Sigmoid colon (tissue), 4 donors: ENCODE results near the gene OPN3.

Experiments
- EP300 ChIP-seq, 4 donors: sonication (generic); formaldehyde crosslinking; IDR thresholded peaks; one replicate each; pipeline ENCODE4 v1.6.1; 2017; ENCODE audit warnings: antibody characterized with exemption in 4 of 4
- POLR2A ChIP-seq, 2 donors: fragments of 450-650 bp; IDR thresholded peaks; one replicate each; pipeline ENCODE4 v1.6.1; 2016; ENCODE audit warnings: antibody characterized with exemption in 2 of 2, mild to moderate bottlenecking in 2 of 2, moderate library complexity in 2 of 2
- POLR2AphosphoS5 ChIP-seq, 4 donors: sonication (generic); formaldehyde crosslinking; IDR thresholded peaks; one replicate each; pipeline ENCODE4 v1.6.1; 2017; ENCODE audit warnings: antibody characterized with exemption in 4 of 4
- TF ChIP-seq, protein P1 (sequence below), 4 experiments: fragments of 450-650 bp in 3 of 4; fragments of 200-600 bp in 1 of 4; IDR thresholded peaks; one replicate each; pipeline ENCODE4 v1.5.1; 2016 to 2019; ENCODE audit warnings: antibody characterized with exemption in 4 of 4, mild to moderate bottlenecking in 3 of 4, moderate library complexity in 2 of 4

DNA sequence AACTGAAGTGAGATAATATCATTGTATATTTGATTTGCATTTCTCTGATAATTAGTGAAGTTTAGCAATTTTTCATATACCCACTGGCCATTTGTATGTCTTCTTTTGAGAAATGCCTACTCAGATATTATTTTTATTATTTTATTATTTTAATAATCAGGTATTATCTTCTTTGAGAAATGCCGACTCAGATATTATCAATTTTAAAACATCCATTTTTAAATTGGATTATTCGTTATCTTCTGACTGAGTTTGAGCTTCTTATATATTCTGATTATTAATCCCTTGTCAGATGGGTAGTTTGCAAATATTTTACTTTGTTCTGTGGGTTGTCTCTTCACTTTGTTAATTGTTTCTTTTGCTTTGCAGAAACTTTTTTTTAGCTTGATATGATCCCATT lies 70.3 kb downstream of the OPN3 start:
- TF ChIP-seq, protein P1, sequence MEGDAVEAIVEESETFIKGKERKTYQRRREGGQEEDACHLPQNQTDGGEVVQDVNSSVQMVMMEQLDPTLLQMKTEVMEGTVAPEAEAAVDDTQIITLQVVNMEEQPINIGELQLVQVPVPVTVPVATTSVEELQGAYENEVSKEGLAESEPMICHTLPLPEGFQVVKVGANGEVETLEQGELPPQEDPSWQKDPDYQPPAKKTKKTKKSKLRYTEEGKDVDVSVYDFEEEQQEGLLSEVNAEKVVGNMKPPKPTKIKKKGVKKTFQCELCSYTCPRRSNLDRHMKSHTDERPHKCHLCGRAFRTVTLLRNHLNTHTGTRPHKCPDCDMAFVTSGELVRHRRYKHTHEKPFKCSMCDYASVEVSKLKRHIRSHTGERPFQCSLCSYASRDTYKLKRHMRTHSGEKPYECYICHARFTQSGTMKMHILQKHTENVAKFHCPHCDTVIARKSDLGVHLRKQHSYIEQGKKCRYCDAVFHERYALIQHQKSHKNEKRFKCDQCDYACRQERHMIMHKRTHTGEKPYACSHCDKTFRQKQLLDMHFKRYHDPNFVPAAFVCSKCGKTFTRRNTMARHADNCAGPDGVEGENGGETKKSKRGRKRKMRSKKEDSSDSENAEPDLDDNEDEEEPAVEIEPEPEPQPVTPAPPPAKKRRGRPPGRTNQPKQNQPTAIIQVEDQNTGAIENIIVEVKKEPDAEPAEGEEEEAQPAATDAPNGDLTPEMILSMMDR (IDR thresholded peaks at IDR 0.05): no peak
- TF ChIP-seq POLR2AphosphoS5 (IDR thresholded peaks at IDR 0.05): no peak
- TF ChIP-seq POLR2A (IDR thresholded peaks at IDR 0.05): no peak
- no peak for TF ChIP-seq EP300 (IDR thresholded peaks at IDR 0.05)
